HG02571 (cell line): ENCODE data around the gene HSD17B14.
"Not testable (repeated sequence)": the region's sequence is repeated elsewhere in the genome, so short reads cannot be mapped to it uniquely, and the experiment has no call there.

Source experiments
- ATAC-seq: cut with Tn5 transposase; IDR thresholded peaks from one replicate; pipeline ENCODE4 v1.9.1; 2021; ENCODE audit warnings: mild to moderate bottlenecking, moderate library complexity; ENCODE audit not compliant: unreplicated experiment

HSD17B14 gene

GRCh38 chr19:48768171-48768753, 68.0 kb downstream of the HSD17B14 start:
- ATAC-seq: not testable (repeated sequence)

- ATAC-seq: not testable (repeated sequence)
Observed at GRCh38 chr19:48765816-48766215, 70.5 kb downstream of the HSD17B14 start.
